ENCODE results near the gene FNDC11. TPM values are rescaled to one million over a fixed set of nuclear protein-coding genes. Genes with fewer than 3 reads are reported as not detected.

Gene FNDC11
- polyA plus RNA-seq, 2 of the 4 experiments (the other 2 are of a cell fraction): 0.14 to 0.18 TPM

GRCh38 chr20:63572071-63572787 lies 18.3 kb downstream of the FNDC11 start:
- Histone ChIP-seq H3K4me2 (no peak overlapping the region), H3K4me3 (no peak overlapping the region), H3K27ac (no peak overlapping the region), H3K9me3 (no peaks in the 10 kb centered on the region), H3K4me1 (peaks cover 20% of the 10 kb centered on the region; the same call in 2 of the 3 replicates)
- WGBS (ENCODE audit: missing lambda C conversion rate): 85% methylated on average over 24 of the region's 48 CpGs
- TF ChIP-seq POLR2A (IDR thresholded peaks at IDR 0.05; ENCODE audit: low read length) (no peak), FOSL2 (IDR thresholded peaks at IDR 0.05) (no peak), FOSL2 (CRISPR knock-in tag; IDR thresholded peaks at IDR 0.05) (no peak), ESRRA (IDR thresholded peaks at IDR 0.05; ENCODE audit: borderline replicate concordance, low read length) (no peak), CEBPB (IDR thresholded peaks at IDR 0.05) (no peak), RNF2 (IDR thresholded peaks at IDR 0.05; ENCODE audit: borderline replicate concordance, low read depth) (no peak), CTCF (IDR thresholded peaks at IDR 0.05) (no peak), MYC (IDR thresholded peaks at IDR 0.05; ENCODE audit: borderline replicate concordance, low read length) (no peak)
- no peak for DNase-seq (ENCODE audit: low read depth in 1 of 2, low spot score in 1 of 2)
- ChIA-PET CTCF (interaction anchor here (0.8 to 2.0 kb wide), 3 partner anchors 9 to 402 kb away, joined by 3 to 5 read pairs (median 3); partner anchors contain the start of gene PTK6), POLR2A (interaction anchor here (0.6 kb wide), 1 partner anchor 263 kb away, joined by 5 read pairs; no protein-coding TSS in a partner anchor)
- no peak for FAIRE-seq
- no peak for ATAC-seq

GRCh38 chr20:63572788-63573646 lies 19.1 kb downstream of the FNDC11 start:
- ChIA-PET CTCF (interaction anchor here (0.7 to 2.0 kb wide), 5 partner anchors 10 to 466 kb away, joined by 3 to 5 read pairs (median 3); partner anchors contain the start of gene PTK6), POLR2A (interaction anchor here (0.6 to 1.9 kb wide), 5 partner anchors 11 to 262 kb away, joined by 3 to 7 read pairs (median 5); no protein-coding TSS in a partner anchor)
- peak; percentile 55 to 77 for ATAC-seq
- peak overlapping the region; percentile 83 for H3K4me2 ChIP-seq
- H3K9me3 ChIP-seq: no peaks in the 10 kb centered on the region
- H3K4me3 ChIP-seq: peak overlapping the region; percentile 79
- FAIRE-seq: no peak
- peak; percentile 30 to 49 for DNase-seq (ENCODE audit: low read depth in 1 of 2, low spot score in 1 of 2)
- H3K27ac ChIP-seq: peak overlapping the region; percentile 77 to 93; a peak in 5 of 6 replicates
- TF ChIP-seq CHD4 (IDR thresholded peaks at IDR 0.05; ENCODE audit: borderline replicate concordance): no peak
- no peak for TF ChIP-seq MAFK (IDR thresholded peaks at IDR 0.05; ENCODE audit: partially characterized antibody)
- no peak for TF ChIP-seq ZC3H11A (IDR thresholded peaks at IDR 0.05)
- TF ChIP-seq CTCF (IDR thresholded peaks at IDR 0.05): 0 out of 3 replicates have a peak, but pooled peaks have one; percentile 10
- no peak for TF ChIP-seq JUN (IDR thresholded peaks at IDR 0.05)
- 0 out of 5 replicates have a peak, but pooled peaks of 1 of the 2 experiments have one; percentile 7 for TF ChIP-seq RAD21 (conservative IDR thresholded peaks at IDR 0.05 in 1 of 2, IDR thresholded peaks at IDR 0.05 in 1 of 2)
- 93% methylated on average over 13 of the region's 34 CpGs for WGBS (ENCODE audit: missing lambda C conversion rate)
- H3K4me1 ChIP-seq: peaks cover 20% of the 10 kb centered on the region; the same call in 2 of the 3 replicates

GRCh38 chr20:63573647-63574131 lies 19.7 kb downstream of the FNDC11 start:
- peak overlapping the region; percentile 79 for H3K4me3 ChIP-seq
- peak; percentile 36 to 57; a peak in 4 of 6 replicates for ATAC-seq
- H3K4me1 ChIP-seq: peaks cover 20% of the 10 kb centered on the region; the same call in 2 of the 3 replicates
- peak overlapping the region; percentile 83 for H3K4me2 ChIP-seq
- no peak for FAIRE-seq
- H3K9me3 ChIP-seq: no peaks in the 10 kb centered on the region
- no peak for DNase-seq (ENCODE audit: low read depth in 1 of 2, low spot score in 1 of 2)
- TF ChIP-seq TFCP2L1 (CRISPR knock-in tag; IDR thresholded peaks at IDR 0.05): no peak
- ChIA-PET POLR2A (interaction anchor here (0.6 to 1.9 kb wide), 9 partner anchors 12 to 623 kb away, joined by 3 to 7 read pairs (median 4); partner anchors contain the start of gene GMEB2), CTCF (interaction anchor here (2.0 kb wide), 1 partner anchor 401 kb away, joined by 5 read pairs; no protein-coding TSS in a partner anchor)
- H3K27ac ChIP-seq: peak overlapping the region; percentile 77 to 93
- WGBS (ENCODE audit: missing lambda C conversion rate): 32% methylated on average over 8 of the region's 24 CpGs
